ENCODE measurements around the gene FBXL4. TPM values are rescaled to one million over a fixed set of nuclear protein-coding genes. Genes with fewer than 3 reads are reported as not detected.

Gene FBXL4
- total and polyA plus RNA-seq, 2 of the 8 experiments (the other 6 are each of a cell fraction or from before 2014, with no cell fraction given): 6.9 to 13.8 TPM

- TF ChIP-seq TAF1 (IDR thresholded peaks at IDR 0.05; ENCODE audit: low read depth, low read length) (no peak), EGR1 (IDR thresholded peaks at IDR 0.05; ENCODE audit: borderline replicate concordance, low read depth, low read length) (no peak), SRF (IDR thresholded peaks at IDR 0.05; ENCODE audit: low read depth, low read length) (no peak), CEBPB (IDR thresholded peaks at IDR 0.05; ENCODE audit: low read depth, low read length) (no peak), KDM4A (IDR thresholded peaks at IDR 0.05; ENCODE audit: low read depth, low read length, severe bottlenecking) (no peak)
Measured at GRCh38 chr6:98847416-98847778, 100.3 kb downstream of the FBXL4 start (continued).

Data from H1 (cell line).